Osteoblast (primary cell): ENCODE data around the gene LIPT2. TPM values are rescaled to one million over a fixed set of nuclear protein-coding genes. Genes with fewer than 3 reads are reported as not detected.

Experiments
- DNase-seq: peaks from one replicate; pipeline ENCODE4 v3.0.0; 2011; ENCODE audit warnings: low spot score, mixed read lengths; ENCODE audit not compliant: insufficient read length; ENCODE audit errors: missing footprints
- H2AFZ ChIP-seq: 2 replicates; pipeline ENCODE4 v1.6.0; 2011; ENCODE audit warnings: mild to moderate bottlenecking, low read length
- H3K27ac ChIP-seq: 2 replicates; pipeline ENCODE4 v1.5.1; 2011; ENCODE audit warnings: mild to moderate bottlenecking, low read depth, low read length, moderate library complexity
- H3K27me3 ChIP-seq: 2 replicates; pipeline ENCODE4 v1.6.0; 2012; ENCODE audit warnings: mild to moderate bottlenecking, control low read depth, inconsistent platforms, low read length, moderate library complexity; ENCODE audit not compliant: insufficient read depth
- H3K36me3 ChIP-seq: 2 replicates; pipeline ENCODE4 v1.5.1; 2011; ENCODE audit warnings: mild to moderate bottlenecking, low read length, control low read depth, moderate library complexity; ENCODE audit not compliant: insufficient read depth
- H3K4me1 ChIP-seq: 2 replicates; pipeline ENCODE4 v1.5.1; 2011; ENCODE audit warnings: mild to moderate bottlenecking, low read length, control low read depth, moderate library complexity; ENCODE audit not compliant: insufficient read depth
- H3K4me2 ChIP-seq: 2 replicates; pipeline ENCODE4 v1.6.0; 2011; ENCODE audit warnings: mild to moderate bottlenecking, low read length; ENCODE audit not compliant: insufficient read depth
- H3K4me3 ChIP-seq: fragments of 200-600 bp; sonication (generic); 3 replicates; pipeline ENCODE4 v1.5.1; 2012; ENCODE audit warnings: mild to moderate bottlenecking, low read length, inconsistent platforms; ENCODE audit not compliant: insufficient read depth
- H3K79me2 ChIP-seq: 2 replicates; pipeline ENCODE4 v1.6.0; 2012; ENCODE audit warnings: mild to moderate bottlenecking, low read length, control low read depth, inconsistent platforms; ENCODE audit not compliant: insufficient read depth
- H3K9me3 ChIP-seq: 2 replicates; pipeline ENCODE4 v1.5.1; 2011; ENCODE audit warnings: low read depth, low read length, control low read depth
- H4K20me1 ChIP-seq: 2 replicates; pipeline ENCODE4 v1.6.0; 2012; ENCODE audit warnings: mild to moderate bottlenecking, low read length, control low read depth; ENCODE audit not compliant: insufficient read depth
- CTCF ChIP-seq: IDR thresholded peaks from 2 replicates; pipeline ENCODE4 v1.5.1; 2011; ENCODE audit warnings: mild to moderate bottlenecking, low read depth, low read length, moderate library complexity; ENCODE audit errors: extremely low read depth
- total RNA-seq: library from RNA; depleted of rRNA; stranded (reverse); fragments of >200 nt; gene quantifications from 2 replicates; pipeline ENCODE4 v1.2.3, GENCODE V29; 2012

The LIPT2 gene
- total RNA-seq, 1 donor = 5.1 TPM

- Histone ChIP-seq H3K27me3 (peaks cover 17% of the 10 kb centered on the region), H3K36me3 (no peaks in the 10 kb centered on the region), H3K4me3 (no peak overlapping the region), H4K20me1 (no peaks in the 10 kb centered on the region), H3K79me2 (no peaks in the 10 kb centered on the region), H3K4me2 (no peak overlapping the region), H3K27ac (no peak overlapping the region), H2AFZ (no peak overlapping the region), H3K9me3 (no peaks in the 10 kb centered on the region), H3K4me1 (peaks cover 8% of the 10 kb centered on the region)
- no peak for DNase-seq
- no peak for TF ChIP-seq CTCF
Measured at GRCh38 chr11:74464746-74465145, 28.8 kb downstream of the LIPT2 start.

GRCh38 chr11:74463216-74463615 lies 30.3 kb downstream of the LIPT2 start:
- H3K27ac ChIP-seq = no peak overlapping the region
- no peak for DNase-seq
- no peaks in the 10 kb centered on the region for H3K79me2 ChIP-seq
- H3K4me3 ChIP-seq = no peak overlapping the region
- H4K20me1 ChIP-seq = no peaks in the 10 kb centered on the region
- TF ChIP-seq CTCF = no peak
- no peak overlapping the region for H2AFZ ChIP-seq
- no peak overlapping the region for H3K4me2 ChIP-seq
- no peaks in the 10 kb centered on the region for H3K36me3 ChIP-seq
- no peaks in the 10 kb centered on the region for H3K9me3 ChIP-seq
- H3K27me3 ChIP-seq = peaks cover 17% of the 10 kb centered on the region
- peaks cover 8% of the 10 kb centered on the region for H3K4me1 ChIP-seq

GRCh38 chr11:74462631-74463030 lies 30.9 kb downstream of the LIPT2 start:
- no peak for DNase-seq
- Histone ChIP-seq H4K20me1 (no peaks in the 10 kb centered on the region), H3K4me2 (no peak overlapping the region), H3K79me2 (no peaks in the 10 kb centered on the region), H3K36me3 (no peaks in the 10 kb centered on the region), H3K4me3 (no peak overlapping the region), H3K27ac (no peak overlapping the region), H3K4me1 (peaks cover 8% of the 10 kb centered on the region), H3K9me3 (no peaks in the 10 kb centered on the region), H3K27me3 (peaks cover 17% of the 10 kb centered on the region), H2AFZ (no peak overlapping the region)
- no peak for TF ChIP-seq CTCF

DNA sequence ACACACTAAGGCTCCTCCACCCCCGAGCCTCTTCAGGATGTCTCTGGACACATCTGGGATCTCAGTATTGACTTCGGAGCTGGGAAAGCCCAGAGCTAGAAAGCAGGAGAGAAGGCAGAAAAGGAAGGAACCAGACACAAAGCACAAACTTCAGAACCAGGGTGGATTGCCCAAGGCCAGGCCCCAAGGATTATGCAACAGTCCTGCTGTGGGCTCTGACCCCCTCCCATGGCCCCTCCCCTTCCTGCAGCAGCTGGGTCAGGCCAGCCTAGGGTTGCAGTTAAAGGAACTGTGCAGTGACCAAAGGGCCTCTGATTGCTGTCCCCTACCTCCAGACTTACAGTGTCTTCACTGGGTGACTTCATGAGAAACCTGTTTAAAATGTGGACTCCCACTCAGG lies 31.5 kb downstream of the LIPT2 start:
- Histone ChIP-seq H3K27me3 (peaks cover 17% of the 10 kb centered on the region), H3K4me2 (no peak overlapping the region), H3K9me3 (no peaks in the 10 kb centered on the region), H3K4me3 (no peak overlapping the region), H3K27ac (no peak overlapping the region), H2AFZ (peak overlapping the region; percentile 67), H4K20me1 (no peaks in the 10 kb centered on the region), H3K4me1 (peaks cover 8% of the 10 kb centered on the region), H3K36me3 (no peaks in the 10 kb centered on the region), H3K79me2 (no peaks in the 10 kb centered on the region)
- peak; percentile 76 for DNase-seq
- TF ChIP-seq CTCF = no peak
